GM19438 (cell line): Measurements from ENCODE around the gene IFT20.

Experiments used
- ATAC-seq: cut with Tn5 transposase; IDR thresholded peaks from one replicate; pipeline ENCODE4 v1.9.1; 2021; ENCODE audit warnings: low read depth; ENCODE audit not compliant: unreplicated experiment

Gene IFT20

GRCh38 chr17:28338056-28338768, 2.9 kb upstream of the IFT20 start:
- no peak for ATAC-seq

DNA sequence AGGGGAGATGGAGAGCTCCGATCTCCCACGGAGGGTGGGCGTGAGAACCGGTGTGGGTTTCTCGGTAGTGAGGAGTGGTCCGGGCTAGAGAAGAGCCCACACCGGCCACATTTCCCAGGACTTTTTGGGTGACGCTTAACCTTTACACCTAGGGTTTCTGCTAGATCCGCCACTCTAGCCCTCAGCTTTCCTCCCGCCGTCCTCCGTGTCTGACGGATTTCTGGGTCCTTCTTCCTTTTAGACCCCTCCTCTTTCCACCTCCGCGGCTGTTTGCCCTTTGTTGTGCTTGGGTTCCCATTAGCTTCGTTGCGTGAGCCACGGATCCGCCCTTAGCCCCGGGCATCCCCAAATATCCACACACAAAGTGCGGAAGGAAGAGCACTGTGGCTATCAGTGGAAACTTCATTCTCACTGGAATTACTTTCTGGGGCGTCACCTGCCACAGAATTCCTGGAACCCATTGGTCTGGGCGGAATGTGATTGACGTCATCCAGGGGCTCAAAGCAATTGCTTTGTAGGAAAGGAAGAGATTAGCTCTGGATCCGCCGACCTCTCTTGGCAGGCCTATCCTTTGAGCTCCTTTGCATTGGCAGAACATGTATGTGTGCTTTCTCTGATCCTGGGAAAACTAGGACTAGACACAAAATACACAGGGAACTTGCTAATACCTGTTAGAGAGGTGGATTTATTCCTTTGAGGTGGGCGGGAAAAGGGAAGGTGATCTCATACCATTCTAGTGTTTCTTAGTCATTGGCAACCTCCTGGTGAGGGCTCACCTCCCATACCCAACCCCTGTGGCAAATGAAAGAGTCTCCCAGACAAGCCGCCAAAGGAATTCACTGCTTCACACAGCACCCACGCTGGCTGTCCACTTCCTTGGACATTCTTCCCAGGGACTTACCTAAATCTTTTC, 943 bp upstream of the IFT20 start:
- no peak for ATAC-seq

GRCh38 chr17:28334666-28335200, 539 bp downstream of the IFT20 start:
- no peak for ATAC-seq

DNA sequence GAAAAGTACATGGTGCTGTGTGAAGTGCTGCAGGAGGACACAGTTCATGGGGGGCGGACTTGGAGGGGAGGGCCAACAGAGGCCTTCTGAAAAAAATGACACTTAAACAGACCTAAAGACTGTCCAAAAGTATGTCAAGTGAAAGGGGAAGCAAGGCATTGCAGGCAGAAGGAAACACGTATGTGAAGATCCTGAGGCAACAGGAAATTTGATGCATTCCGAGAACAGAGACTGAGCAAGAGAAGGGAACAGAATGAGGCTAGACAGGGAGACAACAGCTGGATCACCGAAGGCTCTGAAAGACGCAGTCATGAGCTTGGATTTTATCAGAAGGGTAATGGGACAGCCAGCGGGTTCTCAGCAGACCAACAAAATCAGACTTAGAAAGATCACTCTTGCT, 1.1 kb downstream of the IFT20 start:
- ATAC-seq = no peak

- ATAC-seq = no peak
These were observed 2.1 kb downstream of the IFT20 start for GRCh38 chr17:28333083-28333746.

GRCh38 chr17:28331891-28332420, 3.3 kb downstream of the IFT20 start:
- ATAC-seq = no peak

DNA sequence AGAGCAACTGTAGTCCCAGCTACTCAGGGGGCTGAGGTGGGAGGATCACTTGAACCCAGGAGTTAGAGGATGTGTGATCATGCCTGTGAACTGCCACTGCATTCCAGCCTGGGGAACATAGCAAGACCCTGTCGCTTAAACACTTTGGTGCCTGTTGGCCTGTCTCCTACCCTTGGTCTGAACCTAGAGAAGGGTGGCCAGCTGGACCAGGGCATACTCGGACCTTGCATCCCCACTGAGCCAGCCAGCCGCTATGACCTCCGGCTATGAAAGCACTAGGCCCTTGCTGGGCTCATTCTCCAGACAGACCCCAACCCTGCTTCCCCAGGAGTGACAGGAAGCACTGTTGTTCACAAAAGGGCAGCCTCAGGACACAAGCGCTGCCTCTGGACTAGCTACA, 4.6 kb downstream of the IFT20 start:
- no peak for ATAC-seq

- ATAC-seq = no peak
These were observed 6.9 kb downstream of the IFT20 start for GRCh38 chr17:28328325-28328724.

DNA sequence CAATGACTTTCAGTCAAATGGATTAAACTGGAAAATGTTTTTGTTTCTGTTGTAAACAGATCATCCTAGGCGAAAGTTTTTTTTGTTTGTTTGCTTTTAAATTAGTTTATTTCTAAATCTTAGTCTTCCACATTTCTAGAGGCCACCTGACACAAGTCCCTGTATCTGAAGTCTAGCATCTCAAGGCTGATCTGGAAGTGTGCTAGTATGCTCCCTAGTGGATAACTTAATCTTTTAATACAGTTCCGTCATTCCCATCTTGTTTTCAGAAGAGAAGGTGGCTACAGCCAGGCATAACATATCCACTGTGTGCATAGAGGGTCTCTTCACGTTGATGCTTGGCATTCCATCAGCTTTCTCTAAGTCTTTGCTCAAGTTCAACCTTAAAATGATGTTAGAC, 7.6 kb downstream of the IFT20 start:
- no peak for ATAC-seq

DNA sequence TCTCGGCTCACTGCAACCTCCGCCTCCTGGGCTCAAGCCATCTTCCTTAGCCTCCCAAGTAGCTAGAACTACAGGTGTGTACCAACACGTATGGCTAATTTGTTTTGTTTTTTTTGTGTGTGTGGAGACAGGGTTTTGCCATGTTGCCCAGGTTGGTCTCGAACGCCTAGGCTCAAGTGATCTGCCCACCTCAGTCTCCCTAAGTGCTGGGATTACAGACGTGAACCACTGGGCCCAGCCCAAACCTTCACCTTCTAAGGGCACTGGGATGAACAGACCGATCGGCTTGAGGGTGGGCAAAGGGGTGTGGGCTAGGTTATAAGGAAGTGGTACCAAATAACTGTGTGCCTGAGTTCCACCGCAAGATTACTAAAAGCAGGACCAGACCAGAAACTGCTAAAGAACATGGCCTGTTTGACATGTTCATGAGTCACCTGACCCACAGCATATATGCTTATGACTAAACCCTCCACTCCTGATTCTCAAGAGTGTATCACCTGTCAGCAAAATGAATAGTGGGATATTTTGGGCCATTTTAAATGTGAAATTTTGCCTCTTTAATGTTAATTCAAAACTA, 8.2 kb downstream of the IFT20 start:
- ATAC-seq = no peak

DNA sequence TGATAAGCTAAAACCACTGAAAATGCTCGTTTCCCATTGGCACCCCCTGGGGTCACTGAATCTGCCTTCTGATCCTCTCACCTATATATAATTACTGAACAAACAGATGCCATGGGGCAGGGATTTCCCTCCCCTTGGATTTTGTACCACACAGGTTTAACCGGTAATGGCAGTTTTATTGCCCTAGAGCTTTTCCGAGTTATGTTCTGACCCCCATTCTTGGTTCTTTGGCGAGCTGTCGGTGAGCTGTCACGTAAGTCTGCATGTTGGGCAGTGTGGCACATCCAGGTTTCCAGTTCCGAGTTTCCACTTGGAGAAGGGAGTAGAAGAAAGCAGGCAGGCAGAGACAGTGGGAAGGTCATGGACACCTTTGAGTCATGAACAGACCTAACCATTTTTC, 9.2 kb downstream of the IFT20 start:
- no peak for ATAC-seq

DNA sequence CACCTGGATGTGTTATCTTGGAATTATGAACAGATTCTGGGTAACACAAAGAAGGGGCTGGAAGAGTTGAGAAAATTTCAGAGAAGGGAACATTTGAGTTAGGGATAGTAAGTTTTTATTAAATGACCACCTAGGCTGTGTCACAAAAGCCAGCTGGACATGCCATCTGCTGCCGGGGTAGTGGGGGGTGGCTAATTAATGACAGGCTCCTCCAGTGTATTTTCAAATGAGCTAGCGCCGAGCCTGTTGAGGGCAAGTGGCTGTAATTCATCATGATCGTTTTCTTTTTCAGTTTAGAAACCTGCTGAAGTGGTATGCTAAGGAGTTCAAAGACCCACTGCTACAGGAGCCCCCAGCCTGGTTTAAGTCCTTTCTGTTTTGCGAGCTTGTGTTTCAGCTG, 10.1 kb downstream of the IFT20 start:
- ATAC-seq = no peak

DNA sequence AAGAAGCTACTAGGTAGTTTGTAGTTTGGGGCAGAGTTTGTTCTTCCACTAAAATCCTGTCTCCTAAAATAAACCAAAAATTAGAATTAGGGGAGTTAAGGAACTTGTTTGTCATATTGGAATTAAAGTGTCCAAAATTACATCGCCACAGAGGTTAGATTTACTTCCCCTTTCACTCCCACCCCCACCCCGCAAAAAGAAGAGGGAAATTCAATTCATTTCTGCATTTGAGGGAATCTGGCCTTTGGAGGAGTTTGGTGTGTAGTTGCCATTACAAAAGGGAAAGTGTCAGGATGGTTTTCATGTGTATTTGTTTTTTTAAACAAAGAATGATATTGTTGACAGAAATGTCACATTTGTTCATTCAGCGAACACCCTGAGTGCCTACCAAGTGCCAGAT, 10.5 kb downstream of the IFT20 start:
- no peak for ATAC-seq

GRCh38 chr17:28324267-28324745, 11.0 kb downstream of the IFT20 start:
- no peak for ATAC-seq

DNA sequence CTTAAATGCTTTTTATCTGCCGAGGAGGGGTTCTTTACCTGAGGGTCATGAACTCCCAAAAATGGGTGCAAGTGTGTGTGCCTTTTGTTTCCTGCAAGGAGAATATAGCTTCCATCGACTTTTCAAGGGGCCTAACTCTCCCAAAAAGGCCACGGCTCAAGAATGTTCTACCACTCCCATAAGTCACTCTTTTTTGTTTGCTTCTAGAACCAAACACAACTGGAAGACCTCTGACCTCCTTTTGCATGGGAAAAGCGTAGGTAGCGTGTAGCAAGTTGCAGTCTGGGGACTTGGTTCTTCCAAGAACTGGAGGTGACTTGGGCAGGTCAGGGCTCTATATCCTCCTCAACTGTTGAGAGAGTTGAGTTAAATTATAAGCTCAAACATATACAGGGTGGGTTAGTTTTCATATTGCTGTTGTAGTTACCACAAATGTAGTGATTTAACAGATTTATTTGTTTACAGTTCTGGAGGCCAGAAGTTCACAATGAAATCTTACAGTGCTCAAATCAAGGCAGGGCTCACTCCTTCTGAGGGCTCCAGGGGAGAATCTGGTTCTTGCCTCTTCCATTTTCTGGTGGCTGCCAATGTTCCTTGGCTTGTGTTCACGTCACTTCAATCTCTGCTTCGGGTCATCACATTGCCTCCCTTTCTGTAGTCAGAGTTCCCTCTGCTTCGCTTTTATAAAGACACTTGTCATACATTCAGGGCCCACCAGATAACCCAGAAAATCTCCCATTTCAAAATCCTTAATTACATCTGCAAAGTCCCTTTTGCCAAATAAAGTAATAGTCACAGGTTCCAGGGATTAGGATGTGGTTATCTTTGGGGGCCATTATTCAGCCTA, 14.8 kb downstream of the IFT20 start:
- ATAC-seq = no peak

DNA sequence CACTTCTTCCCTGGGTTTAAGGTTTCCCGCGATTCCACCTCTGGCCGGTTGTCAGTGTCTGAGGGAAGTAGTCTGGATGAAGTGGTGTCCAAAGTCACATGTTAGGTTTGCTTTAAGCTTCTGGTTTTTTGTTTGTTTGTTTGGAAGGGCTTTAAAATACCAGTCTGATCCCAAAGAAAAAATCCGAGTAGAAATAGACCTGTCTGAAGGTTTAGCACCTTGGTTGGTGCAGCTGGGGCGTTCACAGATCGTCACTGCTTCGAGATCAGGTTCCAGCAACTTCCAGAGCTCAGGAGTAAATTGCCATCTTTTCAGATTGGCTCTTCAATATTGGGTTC, 15.7 kb downstream of the IFT20 start:
- ATAC-seq = no peak

- ATAC-seq = peak; percentile 98
These were observed 16.3 kb downstream of the IFT20 start, which contains the start of gene TMEM97 for GRCh38 chr17:28318759-28319597. Gene TMEM97, plus strand, starts transcription at chr17:28319200. Its CDS starts 40 bp downstream, at chr17:28319240.

- ATAC-seq = no peak
These were observed 17.1 kb downstream of the IFT20 start for GRCh38 chr17:28317966-28318758.
